GM12801 (cell line): Measurements from ENCODE around the gene TPRX2.

ENCODE experiments used
- CTCF ChIP-seq: IDR thresholded peaks from one replicate; pipeline ENCODE4 v1.5.1; 2011; ENCODE audit warnings: control low read depth; ENCODE audit not compliant: insufficient read length; ENCODE audit errors: extremely low read depth

TPRX2 gene

GRCh38 chr19:47878906-47879305, 19.9 kb downstream of the TPRX2 start:
- TF ChIP-seq CTCF, result no peak

GRCh38 chr19:47881757-47882156, 22.7 kb downstream of the TPRX2 start:
- no peak for TF ChIP-seq CTCF

- TF ChIP-seq CTCF, result no peak
These were observed 23.9 kb downstream of the TPRX2 start for GRCh38 chr19:47882890-47883289.

GRCh38 chr19:47885067-47885463, 26.0 kb downstream of the TPRX2 start:
- TF ChIP-seq CTCF, result no peak

- no peak for TF ChIP-seq CTCF
These were observed 27.1 kb downstream of the TPRX2 start, which contains the start of gene SULT2A1 for GRCh38 chr19:47886010-47886559. SULT2A1 (minus strand) TSS chr19:47886315; CDS start chr19:47886257, 58 bp downstream.

- no peak for TF ChIP-seq CTCF
These were observed 32.0 kb downstream of the TPRX2 start for GRCh38 chr19:47890865-47891621.

- no peak for TF ChIP-seq CTCF
These were observed 32.5 kb downstream of the TPRX2 start for GRCh38 chr19:47891622-47891922.
